ENCODE data around the gene ADCK1.

DNA sequence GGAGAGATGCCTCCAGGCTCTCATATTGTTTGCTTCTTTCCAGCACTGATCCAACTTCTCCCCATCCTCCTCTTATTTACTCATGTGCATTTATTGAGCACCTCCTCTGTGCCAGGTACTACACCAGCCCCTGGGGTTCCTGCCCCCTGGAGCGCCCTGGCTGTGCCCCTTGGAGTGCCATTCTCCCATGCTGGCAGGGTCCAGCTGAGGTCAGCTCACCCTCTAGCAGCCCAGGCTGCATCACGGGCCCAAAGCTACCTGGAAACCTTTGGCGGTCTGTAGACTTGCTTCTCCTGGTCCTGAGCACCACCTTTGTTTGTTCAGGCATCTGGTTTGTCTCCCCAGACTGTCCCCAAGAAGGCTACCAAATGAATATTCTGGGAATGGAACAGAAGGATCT, 67.0 kb downstream of the ADCK1 start:
- TF ChIP-seq, protein P1, sequence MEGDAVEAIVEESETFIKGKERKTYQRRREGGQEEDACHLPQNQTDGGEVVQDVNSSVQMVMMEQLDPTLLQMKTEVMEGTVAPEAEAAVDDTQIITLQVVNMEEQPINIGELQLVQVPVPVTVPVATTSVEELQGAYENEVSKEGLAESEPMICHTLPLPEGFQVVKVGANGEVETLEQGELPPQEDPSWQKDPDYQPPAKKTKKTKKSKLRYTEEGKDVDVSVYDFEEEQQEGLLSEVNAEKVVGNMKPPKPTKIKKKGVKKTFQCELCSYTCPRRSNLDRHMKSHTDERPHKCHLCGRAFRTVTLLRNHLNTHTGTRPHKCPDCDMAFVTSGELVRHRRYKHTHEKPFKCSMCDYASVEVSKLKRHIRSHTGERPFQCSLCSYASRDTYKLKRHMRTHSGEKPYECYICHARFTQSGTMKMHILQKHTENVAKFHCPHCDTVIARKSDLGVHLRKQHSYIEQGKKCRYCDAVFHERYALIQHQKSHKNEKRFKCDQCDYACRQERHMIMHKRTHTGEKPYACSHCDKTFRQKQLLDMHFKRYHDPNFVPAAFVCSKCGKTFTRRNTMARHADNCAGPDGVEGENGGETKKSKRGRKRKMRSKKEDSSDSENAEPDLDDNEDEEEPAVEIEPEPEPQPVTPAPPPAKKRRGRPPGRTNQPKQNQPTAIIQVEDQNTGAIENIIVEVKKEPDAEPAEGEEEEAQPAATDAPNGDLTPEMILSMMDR (IDR thresholded peaks at IDR 0.05) = no peak
- no peak for TF ChIP-seq EZH2 (IDR thresholded peaks at IDR 0.05; ENCODE audit: borderline replicate concordance, insufficient read depth, low read depth, low read length, poor library complexity, severe bottlenecking)

All from B cell (primary cell).